H9 (cell line): ENCODE measurements around the gene COL4A6. TPM values are rescaled to one million over a fixed set of nuclear protein-coding genes. Genes with fewer than 3 reads are reported as not detected.

Experiments
- DNase-seq: peaks from one replicate; pipeline ENCODE4 v3.0.0-alpha.2; 2017
- H2AFZ ChIP-seq: one replicate; pipeline ENCODE4 v1.6.1; 2013; ENCODE audit warnings: mild to moderate bottlenecking, low read length, control low read depth, moderate library complexity
- H2AK5ac ChIP-seq: 2 replicates; pipeline ENCODE4 v1.6.1; 2013; ENCODE audit warnings: low read length, control low read depth, mixed read lengths; ENCODE audit not compliant: insufficient read length
- H2BK120ac ChIP-seq: one replicate; pipeline ENCODE4 v1.6.1; 2013; ENCODE audit warnings: low read depth, mild to moderate bottlenecking, low read length, control low read depth, inconsistent platforms; ENCODE audit not compliant: poor library complexity, severe bottlenecking
- H2BK12ac ChIP-seq: 2 replicates; pipeline ENCODE4 v1.6.1; 2013; ENCODE audit warnings: low read length, control low read depth, mixed read lengths, low read depth; ENCODE audit not compliant: insufficient read length
- H2BK15ac ChIP-seq: 2 replicates; pipeline ENCODE4 v1.6.1; 2013; ENCODE audit warnings: low read depth, low read length, control low read depth
- H2BK20ac ChIP-seq: one replicate; pipeline ENCODE4 v1.6.1; 2013; ENCODE audit warnings: low read depth, mild to moderate bottlenecking, low read length, control low read depth, inconsistent platforms; ENCODE audit not compliant: poor library complexity, severe bottlenecking
- H2BK5ac ChIP-seq: 2 replicates; pipeline ENCODE4 v1.6.1; 2013; ENCODE audit warnings: low read length, control low read depth, mixed read lengths; ENCODE audit not compliant: insufficient read length
- H3K14ac ChIP-seq: 2 replicates; pipeline ENCODE4 v1.6.1; 2013; ENCODE audit warnings: low read length, control low read depth; ENCODE audit not compliant: insufficient read depth
- H3K18ac ChIP-seq: 2 replicates; pipeline ENCODE4 v1.6.1; 2013; ENCODE audit warnings: low read depth, mild to moderate bottlenecking, mixed read lengths, low read length, control low read depth; ENCODE audit not compliant: insufficient read length
- H3K23ac ChIP-seq: 2 replicates; pipeline ENCODE4 v1.6.1; 2013; ENCODE audit warnings: low read length, control low read depth, mixed read lengths, low read depth; ENCODE audit not compliant: insufficient read length
- H3K23me2 ChIP-seq: 2 replicates; pipeline ENCODE4 v1.6.1; 2013; ENCODE audit warnings: low read depth, mild to moderate bottlenecking, mixed read lengths, low read length, control low read depth; ENCODE audit not compliant: insufficient read length, poor library complexity, severe bottlenecking
- H3K27ac ChIP-seq: 2 replicates; pipeline ENCODE4 v1.5.1; 2013; ENCODE audit warnings: low read length, control low read depth, mixed read lengths, low read depth; ENCODE audit not compliant: insufficient read length
- H3K27me3 ChIP-seq: 2 replicates; pipeline ENCODE4 v1.6.1; 2013; ENCODE audit warnings: low read length, control low read depth, inconsistent platforms; ENCODE audit not compliant: insufficient read depth
- H3K4ac ChIP-seq: 2 replicates; pipeline ENCODE4 v1.6.1; 2013; ENCODE audit warnings: low read depth, mild to moderate bottlenecking, control low read depth, inconsistent platforms, low read length, moderate library complexity
- H3K4me1 ChIP-seq: 2 replicates; pipeline ENCODE4 v1.6.1; 2013; ENCODE audit warnings: low read length, control low read depth, inconsistent platforms; ENCODE audit not compliant: insufficient read depth
- H3K4me2 ChIP-seq: 2 replicates; pipeline ENCODE4 v1.6.1; 2013; ENCODE audit warnings: low read length, control low read depth, mixed read lengths; ENCODE audit not compliant: insufficient read length, insufficient read depth
- H3K56ac ChIP-seq: 2 replicates; pipeline ENCODE4 v1.6.1; 2013; ENCODE audit warnings: low read depth, mild to moderate bottlenecking, mixed read lengths, low read length, control low read depth; ENCODE audit not compliant: insufficient read length
- H3K79me1 ChIP-seq: 2 replicates; pipeline ENCODE4 v1.6.1; 2013; ENCODE audit warnings: low read depth, mild to moderate bottlenecking, moderate library complexity, low read length, control low read depth, inconsistent platforms; ENCODE audit not compliant: insufficient read depth, poor library complexity, severe bottlenecking
- H3K79me2 ChIP-seq: 2 replicates; pipeline ENCODE4 v1.6.1; 2013; ENCODE audit warnings: low read length, control low read depth, inconsistent platforms; ENCODE audit not compliant: insufficient read depth
- H3K9ac ChIP-seq: 2 replicates; pipeline ENCODE4 v1.6.1; 2013; ENCODE audit warnings: low read length, control low read depth, mixed read lengths; ENCODE audit not compliant: insufficient read length; ENCODE audit errors: extremely low read depth
- H3K9me3 ChIP-seq: one replicate; pipeline ENCODE4 v1.6.1; 2013; ENCODE audit warnings: low read depth, low read length, inconsistent platforms; ENCODE audit not compliant: control insufficient read depth
- H3T11ph ChIP-seq: one replicate; pipeline ENCODE4 v1.6.1; 2013; ENCODE audit warnings: mild to moderate bottlenecking, low read length, control low read depth, inconsistent platforms
- H4K20me1 ChIP-seq: one replicate; pipeline ENCODE4 v1.6.1; 2013; ENCODE audit not compliant: control insufficient read depth, insufficient read length, insufficient read depth
- H4K5ac ChIP-seq: 2 replicates; pipeline ENCODE4 v1.6.1; 2013; ENCODE audit warnings: low read depth, mild to moderate bottlenecking, mixed read lengths, low read length, control low read depth; ENCODE audit not compliant: insufficient read length
- H4K8ac ChIP-seq: replicated peaks from 2 replicates; pipeline ENCODE4 v1.6.1; 2013; ENCODE audit warnings: low read length, control low read depth, mixed read lengths, low read depth; ENCODE audit not compliant: insufficient read length
- H4K91ac ChIP-seq: 2 replicates; pipeline ENCODE4 v1.6.1; 2013; ENCODE audit warnings: low read depth, mild to moderate bottlenecking, moderate library complexity, mixed read lengths, low read length, control low read depth; ENCODE audit not compliant: insufficient read length
- H3K27ac Mint-ChIP-seq, 3 experiments: 2 replicates in 2 of 3; 3 replicates in 1 of 3; pipeline ENCODE4 v1.8.0; 2020 to 2021; ENCODE audit warnings: mixed read lengths in 3 of 3, mild to moderate bottlenecking in 1 of 3, moderate library complexity in 1 of 3
- H3K27me3 Mint-ChIP-seq: 2 replicates; pipeline ENCODE4 v1.8.0; 2021; ENCODE audit warnings: low read depth, mild to moderate bottlenecking, moderate library complexity, mixed read lengths
- H3K36me3 Mint-ChIP-seq, 3 experiments: 2 replicates in 2 of 3; 3 replicates in 1 of 3; pipeline ENCODE4 v1.8.0; 2020 to 2021; ENCODE audit warnings: low read depth in 3 of 3, mixed read lengths in 3 of 3; ENCODE audit not compliant: insufficient read depth in 1 of 3
- H3K4me1 Mint-ChIP-seq, 2 experiments: 2 replicates each; pipeline ENCODE4 v1.8.0; 2020; ENCODE audit warnings: mixed read lengths in 2 of 2
- H3K4me3 Mint-ChIP-seq, 2 experiments: 2 replicates in 1 of 2; 3 replicates in 1 of 2; pipeline ENCODE4 v1.8.0; 2020 to 2021; ENCODE audit warnings: mild to moderate bottlenecking in 2 of 2, mixed read lengths in 2 of 2, moderate library complexity in 1 of 2
- H3K9me3 Mint-ChIP-seq, 2 experiments: 2 replicates in 1 of 2; 3 replicates in 1 of 2; pipeline ENCODE4 v1.8.0; 2020; ENCODE audit warnings: mild to moderate bottlenecking in 2 of 2, mixed read lengths in 2 of 2, moderate library complexity in 1 of 2
- WGBS: extraction: QIAGEN DNeasy Blood & Tissue Kit; methylation state at CpG from one replicate; pipeline ENCODE4 v1.1.7; 2013; ENCODE audit warnings: missing lambda C conversion rate, low lambda C conversion rate, mixed read lengths; ENCODE audit not compliant: insufficient read length; ENCODE audit errors: extremely low coverage; 5-methylcytosine and 5-hydroxymethylcytosine counted together
- total RNA-seq: library from RNA; stranded (reverse); gene quantifications from 2 replicates; pipeline ENCODE4 v1.2.1, GENCODE V29; 2021
- TF ChIP-seq, protein P1 (sequence below): fragments of 200-600 bp; sonication (generic); conservative IDR thresholded peaks from 3 replicates; pipeline ENCODE4 v1.8.0; 2021; ENCODE audit warnings: antibody characterized with exemption, mild to moderate bottlenecking

The COL4A6 gene
- total RNA-seq, 1 experiment from 2014 or later, result 16.7 TPM

DNA sequence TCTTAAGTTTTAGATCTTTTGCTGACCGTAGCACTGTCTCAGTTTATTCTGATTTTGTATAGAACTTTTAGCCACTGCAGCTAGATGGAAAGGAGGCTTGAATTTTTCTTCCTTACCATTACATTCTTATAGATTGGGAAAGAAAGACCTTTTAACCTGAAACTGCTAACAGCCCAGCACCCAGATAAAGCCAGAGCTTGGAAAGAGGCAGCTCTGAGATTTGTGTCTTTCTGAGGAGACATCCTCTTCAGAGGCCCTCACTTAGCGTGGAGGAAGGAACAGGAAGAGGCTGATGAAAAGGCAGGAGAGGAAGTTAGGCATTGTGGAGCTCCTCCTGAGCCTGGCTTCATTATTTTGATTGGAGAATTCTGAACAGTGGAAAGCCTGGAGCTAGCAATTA, 311.6 kb downstream of the COL4A6 start:
- H3K79me1 ChIP-seq, result no peaks in the 10 kb centered on the region
- no peaks in the 10 kb centered on the region for H3K27me3 Mint-ChIP-seq
- H4K91ac ChIP-seq, result no peak overlapping the region
- DNase-seq, result no peak
- no peak overlapping the region for H2BK15ac ChIP-seq
- peaks cover 27 to 37% of the 10 kb centered on the region in 2 experiments for H3K4me1 Mint-ChIP-seq
- peak overlapping the region; percentile 82 to 95 (median 93); a peak in 6 of 7 replicates for H3K27ac Mint-ChIP-seq
- H2AK5ac ChIP-seq, result no peak overlapping the region
- H3K36me3 Mint-ChIP-seq, result no peaks in the 10 kb centered on the region
- no peak overlapping the region for H3K9ac ChIP-seq
- no peak overlapping the region for H3K4me3 Mint-ChIP-seq
- no peak overlapping the region for H2AFZ ChIP-seq
- H3K23me2 ChIP-seq, result no peaks in the 10 kb centered on the region
- WGBS, result no CpG with 5 or more reads among the region's 2 CpGs
- no peak overlapping the region for H3K27ac ChIP-seq
- H2BK120ac ChIP-seq, result no peak overlapping the region
- no peaks in the 10 kb centered on the region for H3K9me3 Mint-ChIP-seq
- TF ChIP-seq, protein P1, sequence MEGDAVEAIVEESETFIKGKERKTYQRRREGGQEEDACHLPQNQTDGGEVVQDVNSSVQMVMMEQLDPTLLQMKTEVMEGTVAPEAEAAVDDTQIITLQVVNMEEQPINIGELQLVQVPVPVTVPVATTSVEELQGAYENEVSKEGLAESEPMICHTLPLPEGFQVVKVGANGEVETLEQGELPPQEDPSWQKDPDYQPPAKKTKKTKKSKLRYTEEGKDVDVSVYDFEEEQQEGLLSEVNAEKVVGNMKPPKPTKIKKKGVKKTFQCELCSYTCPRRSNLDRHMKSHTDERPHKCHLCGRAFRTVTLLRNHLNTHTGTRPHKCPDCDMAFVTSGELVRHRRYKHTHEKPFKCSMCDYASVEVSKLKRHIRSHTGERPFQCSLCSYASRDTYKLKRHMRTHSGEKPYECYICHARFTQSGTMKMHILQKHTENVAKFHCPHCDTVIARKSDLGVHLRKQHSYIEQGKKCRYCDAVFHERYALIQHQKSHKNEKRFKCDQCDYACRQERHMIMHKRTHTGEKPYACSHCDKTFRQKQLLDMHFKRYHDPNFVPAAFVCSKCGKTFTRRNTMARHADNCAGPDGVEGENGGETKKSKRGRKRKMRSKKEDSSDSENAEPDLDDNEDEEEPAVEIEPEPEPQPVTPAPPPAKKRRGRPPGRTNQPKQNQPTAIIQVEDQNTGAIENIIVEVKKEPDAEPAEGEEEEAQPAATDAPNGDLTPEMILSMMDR, result no peak
- no peak overlapping the region for H3K4me2 ChIP-seq
- no peaks in the 10 kb centered on the region for H3K9me3 ChIP-seq
- no peaks in the 10 kb centered on the region for H3K27me3 ChIP-seq
- H3K4me1 ChIP-seq, result peaks cover 9% of the 10 kb centered on the region; the same call in 1 of the 2 replicates
- no peak overlapping the region for H3K14ac ChIP-seq
- H2BK12ac ChIP-seq, result no peak overlapping the region
- no peak overlapping the region for H4K5ac ChIP-seq
- H3K56ac ChIP-seq, result no peak overlapping the region
- no peak overlapping the region for H4K8ac ChIP-seq
- H2BK20ac ChIP-seq, result no peak overlapping the region
- H3K23ac ChIP-seq, result no peak overlapping the region
- no peaks in the 10 kb centered on the region for H3K79me2 ChIP-seq
- H2BK5ac ChIP-seq, result no peak overlapping the region
- no peak overlapping the region for H3K18ac ChIP-seq
- no peak overlapping the region for H3T11ph ChIP-seq
- no peak overlapping the region for H3K4ac ChIP-seq
- H4K20me1 ChIP-seq, result no peaks in the 10 kb centered on the region
